Heart left ventricle (tissue), 16 donors: ENCODE data around the gene GNAI2. TPM values are rescaled to one million over a fixed set of nuclear protein-coding genes. Genes with fewer than 3 reads are reported as not detected.

Source experiments
- ATAC-seq, 4 donors: fragments of 200-7000 bp; cut with Tn5 transposase; one replicate each; pipeline ENCODE4 v1.9.1; 2020 to 2022; ENCODE audit warnings: moderate library complexity in 4 of 4, mild to moderate bottlenecking in 3 of 4, moderate number of reproducible peaks in 1 of 4
- DNase-seq, 5 donors: peaks; one replicate each; pipeline ENCODE4 v3.0.0-alpha.2; 2020
- H3K27ac ChIP-seq, 12 donors: fragments of 200-600 bp; sonication (generic) in 4 of 12; one replicate each; pipeline versions ENCODE4 v1.5.0 to v1.8.0; 2016 to 2022; ENCODE audit warnings: mild to moderate bottlenecking in 2 of 12
- H3K27me3 ChIP-seq, 9 donors: fragments of 200-600 bp; sonication (generic) in 2 of 9; one replicate each; pipeline versions ENCODE4 v1.5.1 to v1.8.0; 2016 to 2022; ENCODE audit warnings: mild to moderate bottlenecking in 3 of 9
- H3K36me3 ChIP-seq, 9 donors: fragments of 200-600 bp; sonication (generic) in 2 of 9; one replicate each; pipeline versions ENCODE4 v1.5.0 to v1.8.0; 2018 to 2022; ENCODE audit warnings: mild to moderate bottlenecking in 2 of 9
- H3K4me1 ChIP-seq, 12 donors: fragments of 200-600 bp; sonication (generic) in 4 of 12; one replicate each; pipeline versions ENCODE4 v1.5.0 to v1.8.0; 2016 to 2022; ENCODE audit warnings: mild to moderate bottlenecking in 3 of 12
- H3K4me3 ChIP-seq, 12 donors: fragments of 200-600 bp; sonication (generic) in 4 of 12; one replicate each; pipeline versions ENCODE4 v1.5.0 to v1.8.0; 2017 to 2022; ENCODE audit warnings: mild to moderate bottlenecking in 9 of 12, moderate library complexity in 4 of 12
- H3K9me3 ChIP-seq, 12 donors: fragments of 200-600 bp; sonication (generic) in 4 of 12; one replicate each; pipeline versions ENCODE4 v1.5.0 to v1.8.0; 2016 to 2022; ENCODE audit warnings: mild to moderate bottlenecking in 1 of 12
- CTCF ChIP-seq, 12 donors: fragments of 200-600 bp; sonication (generic) in 4 of 12; IDR thresholded peaks; one replicate each; pipeline versions ENCODE4 v1.5.0 to v1.8.0; 2018 to 2022; ENCODE audit warnings: antibody characterized with exemption in 12 of 12, mild to moderate bottlenecking in 5 of 12
- POLR2A ChIP-seq, 2 donors: fragments of 450-650 bp; IDR thresholded peaks; one replicate each; pipeline ENCODE4 v1.6.1; 2017; ENCODE audit warnings: antibody characterized with exemption in 2 of 2, mild to moderate bottlenecking in 2 of 2, moderate library complexity in 2 of 2
- WGBS, 4 donors: extraction: QIAGEN DNeasy Blood & Tissue Kit in 2 of 4; methylation state at CpG; one replicate each; pipeline versions ENCODE4 v1.1.5 to v1.1.7; 2013 to 2018; 5-methylcytosine and 5-hydroxymethylcytosine counted together
- intact Hi-C, 10 donors: fragments of 100-400 bp; cut with DNase I; formaldehyde crosslinking; loops; one replicate each; pipeline versions ENCODE4 v1.11.1 to v1.14.2; 2022
- polyA plus RNA-seq, 2 donors: library from polyadenylated mRNA; stranded (reverse); fragments of 200-250 nt; gene quantifications; one replicate each; pipeline ENCODE4 v1.2.3, GENCODE V29; 2013
- total RNA-seq, 9 donors: library from RNA; depleted of rRNA in 2 of 9; stranded (reverse); fragments of >200 nt in 2 of 9; fragmentation: NEBNext Ultra II Directional in 3 of 9; extraction: Animal tissue kit (Norgen Biotek cat#: 25700) in 3 of 9; gene quantifications; one replicate each; pipeline versions ENCODE4 v1.1.0 to v1.2.4, GENCODE V29; 2016 to 2023
- donor health status: ischemic (EF 13 %, LVEDD 7.1; RV severe dilation, severe dysfunction).
- donor health status: healthy with polysubstance abuse.
- donor health status: DM: no; HTN: yes; CAD: no.
- donor health status: DM: no; HTN: no; CAD: no.
- donor health status: ischemic (EF 25% LVEDD 6.9; RV normal size, moderate dysfunction).
- donor health status: ischemic (EF 25% LVEDD 5.7; RV mildly dilated, moderate dysfunction).
- donor health status: healthy.
- donor health status: DM: yes; HTN: yes; CAD: no.
- donor health status: ischemic (EF 35%, LVEDD 5.7; RV mildly dilated, moderate dysfunction).
- donor health status: nonischemic (EF 11% LVEDD 7.7; RV severe dilation, severe dysfunction).
- donor health status: DM: yes; HTN: yes; CAD: no.
- donor health status: PGD.
- donor health status: ischemic (EF 29% LVEDD 5.4; RV normal size, mild dysfunction).
- donor health status: nonischemic (EF 23%, LVEDD 6.1; RV moderate dilation, normal function).

Gene GNAI2
- total and polyA plus RNA-seq, 11 donors: 93.2 to 365 (median 140) TPM

DNA sequence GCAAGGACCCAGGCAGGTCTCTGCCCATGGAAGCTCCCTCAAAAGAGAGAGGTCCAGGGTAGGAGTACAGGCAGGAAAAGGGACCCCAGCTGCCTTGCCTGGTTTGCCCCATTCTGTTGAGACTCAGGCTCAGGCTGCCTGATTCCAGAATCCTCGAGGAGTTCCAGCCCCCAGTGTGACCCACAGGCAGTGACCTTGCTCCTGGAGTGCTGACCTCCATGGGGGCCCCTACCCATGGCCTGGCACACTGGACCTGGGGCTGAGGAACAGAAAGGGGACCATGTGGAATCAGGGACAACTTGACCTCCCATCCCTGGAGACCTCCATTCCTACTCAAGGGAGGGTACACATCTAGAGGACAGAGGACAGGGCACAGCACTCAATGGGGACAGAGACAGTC, 29.6 kb downstream of the GNAI2 start:
- DNase-seq (no peak), ATAC-seq (no peak)
- H3K9me3 ChIP-seq: no peaks in the 10 kb centered on the region
- peaks cover 0 to 12% (median 0%) of the 10 kb centered on the region in 9 donors for H3K27me3 ChIP-seq
- H3K27ac ChIP-seq: peak overlapping the region; percentile 41 to 100 (median 92)
- peak overlapping the region in 2 of 12 donors; percentile 3 to 69 for H3K4me3 ChIP-seq
- H3K4me1 ChIP-seq: peaks cover 0 to 77% (median 50%) of the 10 kb centered on the region in 12 donors
- TF ChIP-seq CTCF (IDR thresholded peaks at IDR 0.05) (no peak), POLR2A (IDR thresholded peaks at IDR 0.05) (no peak)
- intact Hi-C loops: loop anchor here in 1 of 10 donors (5.0 kb wide), 1 partner anchor 143 kb away; no protein-coding TSS in a partner anchor
- H3K36me3 ChIP-seq: no peaks in the 10 kb centered on the region
- 56 to 63% (median 62%) methylated on average over 1 of the region's 1 CpG for WGBS, 4 donors

GRCh38 chr3:50266017-50266416, 30.0 kb downstream of the GNAI2 start:
- no peak for ATAC-seq

DNA sequence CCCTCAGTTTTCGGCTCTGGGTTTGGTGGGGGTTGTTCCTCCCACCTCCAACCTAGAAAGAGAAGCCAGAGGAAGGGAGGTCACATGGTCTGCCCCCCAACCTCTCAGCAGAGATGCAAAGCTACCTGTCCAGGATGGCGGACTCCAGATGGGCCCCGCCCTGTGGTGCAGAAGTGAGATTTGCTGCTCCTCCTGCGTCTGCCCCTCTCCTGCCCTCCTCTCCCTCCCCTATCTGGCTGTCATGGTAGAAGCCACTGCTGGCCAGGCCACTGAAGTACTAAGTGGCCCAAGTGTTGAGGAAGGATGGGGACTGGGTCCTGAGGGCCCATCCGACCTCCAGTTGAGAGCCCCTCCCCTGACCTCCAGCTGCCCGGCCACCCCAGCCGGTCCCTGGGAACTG, 30.8 kb downstream of the GNAI2 start:
- 51 to 73% (median 61%) methylated on average over 4 to 7 of the region's 7 CpGs for WGBS, 4 donors
- H3K4me1 ChIP-seq: peaks cover 0 to 65% (median 42%) of the 10 kb centered on the region in 12 donors
- ATAC-seq: no peak
- TF ChIP-seq CTCF (IDR thresholded peaks at IDR 0.05) (no peak), POLR2A (IDR thresholded peaks at IDR 0.05) (no peak)
- H3K4me3 ChIP-seq: peak overlapping the region; percentile 13 to 71 (median 58)
- intact Hi-C loops: loop anchor here in 1 of 10 donors (5.0 kb wide), 1 partner anchor 145 kb away; no protein-coding TSS in a partner anchor
- DNase-seq: no peak
- H3K27ac ChIP-seq: peak overlapping the region; percentile 81 to 100 (median 92)
- H3K36me3 ChIP-seq: no peaks in the 10 kb centered on the region
- H3K27me3 ChIP-seq: peaks cover 0 to 12% (median 0%) of the 10 kb centered on the region in 9 donors
- H3K9me3 ChIP-seq: no peaks in the 10 kb centered on the region

More at GRCh38 chr3:50266017-50266416, 30.0 kb downstream of the GNAI2 start:
- intact Hi-C loops: loop anchor here in 1 of 10 donors (5.0 kb wide), 1 partner anchor 144 kb away; no protein-coding TSS in a partner anchor
- Histone ChIP-seq H3K9me3 (no peaks in the 10 kb centered on the region), H3K4me1 (peaks cover 0 to 72% (median 46%) of the 10 kb centered on the region in 12 donors), H3K4me3 (peak overlapping the region in 5 of 12 donors; percentile 54 to 71 (median 69)), H3K36me3 (no peaks in the 10 kb centered on the region), H3K27me3 (peaks cover 0 to 12% (median 0%) of the 10 kb centered on the region in 9 donors), H3K27ac (peak overlapping the region; percentile 68 to 100 (median 92))
- TF ChIP-seq POLR2A (IDR thresholded peaks at IDR 0.05) (no peak), CTCF (IDR thresholded peaks at IDR 0.05) (no peak)
- 82 to 91% (median 85%) methylated on average over 4 to 6 of the region's 6 CpGs for WGBS, 4 donors
- DNase-seq: peak in 1 of 5 donors; percentile 24

GRCh38 chr3:50267280-50267913, 31.4 kb downstream of the GNAI2 start:
- Histone ChIP-seq H3K36me3 (no peaks in the 10 kb centered on the region), H3K27me3 (peaks cover 0 to 12% (median 0%) of the 10 kb centered on the region in 9 donors), H3K4me3 (peak overlapping the region; percentile 13 to 71 (median 58)), H3K9me3 (no peaks in the 10 kb centered on the region), H3K27ac (peak overlapping the region; percentile 81 to 100 (median 92)), H3K4me1 (peaks cover 0 to 65% (median 42%) of the 10 kb centered on the region in 12 donors)
- intact Hi-C loops: loop anchor here in 1 of 10 donors (5.0 kb wide), 1 partner anchor 145 kb away; no protein-coding TSS in a partner anchor
- peak in 1 of 2 donors; percentile 44 for TF ChIP-seq POLR2A (IDR thresholded peaks at IDR 0.05)
- TF ChIP-seq CTCF (IDR thresholded peaks at IDR 0.05): no peak
- ATAC-seq: peak; percentile 28 to 67 (median 63)
- peak; percentile 76 to 89 (median 81) for DNase-seq
- WGBS, 4 donors: 8 to 13% (median 9%) methylated on average over 18 to 22 of the region's 22 CpGs
